ENCODE data around the gene SP8.
"Not testable (repeated sequence)": the region's sequence is repeated elsewhere in the genome, so short reads cannot be mapped to it uniquely, and the experiment has no call there.

SP8 gene

DNA sequence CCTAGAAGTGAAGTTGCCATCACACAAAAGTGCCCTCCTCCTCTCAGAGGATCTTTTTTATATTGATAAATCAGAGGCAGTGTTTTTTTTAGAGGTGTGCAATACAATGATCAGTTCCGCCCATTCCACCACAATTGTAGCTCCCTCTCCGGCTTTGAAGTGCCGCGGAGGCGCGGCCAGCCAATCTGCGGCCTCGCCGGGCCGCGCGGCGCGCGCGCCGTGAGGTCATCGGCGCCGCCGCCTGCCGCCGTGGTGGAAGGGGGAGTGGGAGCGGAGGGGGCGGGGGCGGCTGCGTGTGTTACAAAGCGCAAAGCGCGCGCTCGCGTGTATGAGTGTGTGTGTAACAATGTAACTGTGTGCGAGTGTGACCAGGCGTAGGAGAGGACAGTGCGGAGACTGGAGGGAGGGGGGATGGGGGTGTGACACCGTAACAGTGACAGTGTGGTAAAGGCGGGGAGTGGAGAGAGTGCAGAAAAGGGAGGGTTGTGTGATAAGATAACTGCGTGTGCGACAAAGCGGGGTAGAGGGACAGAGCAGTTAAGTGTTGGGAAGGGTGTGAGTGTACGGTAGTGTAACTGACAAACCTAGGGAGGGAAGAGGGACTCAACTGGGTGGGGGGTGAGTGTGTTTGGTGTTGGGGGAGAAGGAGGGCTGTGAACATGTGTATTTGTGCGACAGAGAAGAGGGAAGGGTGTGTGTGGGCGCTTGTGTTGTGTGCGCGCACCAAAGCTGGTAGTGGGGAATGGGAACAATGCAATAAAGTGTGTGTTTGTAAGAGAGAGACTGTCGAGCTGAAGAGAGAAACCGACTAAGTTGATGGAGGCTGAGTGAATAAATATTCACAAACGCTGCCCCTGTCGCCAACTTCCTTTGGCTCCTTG lies at the start of gene SP8:
SP8 (minus strand) TSS at position 108 of the 881 bp plus-strand sequence; CDS start at position 20, 88 bp downstream.
- DNase-seq = no peak

DNA sequence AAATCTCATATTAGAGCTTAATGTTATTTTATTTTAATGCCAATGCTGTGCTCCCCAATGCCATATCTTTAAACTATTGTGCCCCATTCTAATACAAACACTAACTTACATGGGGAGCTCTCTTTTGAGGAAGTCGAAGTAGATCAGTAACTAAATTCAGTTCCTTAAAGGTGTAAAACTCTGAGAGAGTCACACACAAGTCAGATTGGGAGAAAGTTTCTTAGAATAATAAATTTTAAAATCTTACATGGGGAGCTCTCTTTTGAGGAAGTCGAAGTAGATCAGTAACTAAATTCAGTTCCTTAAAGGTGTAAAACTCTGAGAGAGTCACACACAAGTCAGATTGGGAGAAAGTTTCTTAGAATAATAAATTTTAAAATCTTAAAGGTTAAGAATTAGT lies 49.7 kb upstream of the SP8 start:
- not testable (repeated sequence) for DNase-seq

DNA sequence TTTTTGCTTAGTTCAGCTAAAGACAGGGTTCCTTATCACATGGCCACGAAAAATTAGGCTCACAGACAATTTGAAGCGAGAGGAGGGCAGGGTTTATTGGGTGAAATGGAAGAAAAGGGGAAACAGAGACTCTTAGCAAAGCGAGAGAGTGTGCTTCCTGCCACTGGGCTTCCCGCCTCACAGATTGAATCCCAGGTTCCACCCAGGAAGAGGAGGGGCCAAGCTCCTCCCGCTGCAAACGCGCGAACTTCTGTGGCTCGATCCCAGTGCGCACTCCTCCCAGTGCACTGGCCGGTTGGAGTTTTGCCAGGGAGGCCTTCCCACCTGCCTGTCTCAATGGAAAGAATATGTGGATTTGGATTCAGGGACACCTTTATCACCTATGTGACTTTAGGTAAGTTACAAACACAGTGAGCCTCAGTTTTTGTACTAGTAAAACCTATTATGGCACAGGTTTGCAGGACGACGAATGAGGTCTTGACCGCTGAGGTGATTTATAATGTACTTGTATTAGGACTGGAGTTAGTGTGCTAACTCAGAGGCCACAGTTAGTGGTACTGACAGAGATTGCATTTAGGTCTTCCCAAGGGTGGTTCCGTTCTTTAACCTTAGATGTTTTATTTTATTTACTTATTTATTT lies 48.5 kb upstream of the SP8 start:
- no peak for DNase-seq

DNA sequence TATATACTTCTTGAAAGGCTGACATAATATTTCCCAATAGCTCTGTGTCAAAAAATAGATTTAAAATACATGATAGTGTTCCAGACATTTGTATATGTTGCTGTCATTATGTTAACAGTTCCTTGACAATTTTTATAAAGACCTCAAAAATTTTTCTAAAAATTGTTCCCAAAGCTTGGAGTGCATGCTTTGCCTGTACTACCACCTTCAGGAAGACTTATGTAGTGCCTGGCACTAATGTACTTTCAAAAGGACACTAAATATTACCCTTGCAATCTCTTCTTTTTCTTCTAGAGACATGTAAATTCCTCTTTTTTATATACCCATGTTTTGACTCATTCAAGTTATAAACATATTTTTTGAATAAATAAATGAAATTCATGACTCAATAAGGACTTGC lies 48.0 kb upstream of the SP8 start:
- no peak for DNase-seq

DNA sequence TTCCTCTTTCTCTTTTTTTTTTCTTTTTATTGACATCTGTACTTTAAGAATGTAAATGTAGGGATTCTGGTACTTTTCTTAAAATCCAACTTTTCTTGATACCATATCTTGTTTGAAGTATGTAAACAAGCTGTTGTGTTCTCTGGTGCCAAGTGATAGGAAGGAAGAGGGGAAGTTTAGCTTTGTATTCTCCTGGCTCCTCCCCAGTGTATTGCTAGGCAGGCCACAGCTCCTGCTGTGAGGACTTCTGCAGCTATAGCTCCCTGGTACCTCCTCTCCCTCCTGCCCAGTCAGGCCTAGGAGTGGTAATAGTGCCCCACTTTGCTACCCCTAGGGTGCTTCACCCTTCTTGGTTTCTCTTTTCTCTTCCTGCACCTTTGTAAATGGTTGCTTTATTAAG lies 45.3 kb upstream of the SP8 start:
- DNase-seq = no peak

DNA sequence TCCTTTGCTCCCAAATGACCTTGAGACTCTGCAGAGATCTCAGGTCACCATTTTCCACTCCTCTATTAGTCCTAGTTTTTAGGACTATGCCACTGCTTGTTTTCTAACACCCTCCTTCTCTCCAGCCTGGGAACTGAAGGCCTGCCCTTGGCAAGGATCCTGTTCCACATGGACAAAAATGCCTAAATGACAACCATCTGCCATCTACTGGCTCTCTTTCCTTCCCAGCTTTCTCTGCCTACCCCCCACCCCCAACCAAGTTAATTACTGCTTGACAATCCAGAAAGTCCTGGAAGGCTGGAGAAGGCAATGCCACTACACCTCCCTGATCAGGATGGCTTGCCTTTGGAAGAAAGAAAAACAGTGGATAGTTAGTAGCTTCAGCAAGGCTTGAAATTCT lies 44.8 kb upstream of the SP8 start:
- DNase-seq = no peak

DNA sequence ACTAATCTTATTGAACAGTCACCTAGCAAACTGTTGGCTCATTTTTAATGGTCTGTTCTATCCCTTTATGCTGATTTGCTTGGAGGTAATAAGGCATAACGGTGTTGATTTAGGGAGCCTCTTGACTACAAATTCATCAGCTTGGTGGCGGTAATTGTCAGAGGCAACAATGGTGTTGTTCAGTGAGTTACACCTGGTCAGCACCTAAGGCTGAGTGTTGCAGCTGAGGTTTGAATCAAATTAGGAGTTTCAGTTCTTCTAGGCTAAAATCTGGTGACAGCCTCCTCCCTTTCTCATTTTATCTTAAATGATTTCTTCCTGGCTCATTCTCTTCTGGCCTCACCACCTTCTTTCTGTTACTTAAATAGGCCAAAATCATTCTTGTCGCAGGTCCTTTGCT lies 42.3 kb upstream of the SP8 start:
- no peak for DNase-seq

DNA sequence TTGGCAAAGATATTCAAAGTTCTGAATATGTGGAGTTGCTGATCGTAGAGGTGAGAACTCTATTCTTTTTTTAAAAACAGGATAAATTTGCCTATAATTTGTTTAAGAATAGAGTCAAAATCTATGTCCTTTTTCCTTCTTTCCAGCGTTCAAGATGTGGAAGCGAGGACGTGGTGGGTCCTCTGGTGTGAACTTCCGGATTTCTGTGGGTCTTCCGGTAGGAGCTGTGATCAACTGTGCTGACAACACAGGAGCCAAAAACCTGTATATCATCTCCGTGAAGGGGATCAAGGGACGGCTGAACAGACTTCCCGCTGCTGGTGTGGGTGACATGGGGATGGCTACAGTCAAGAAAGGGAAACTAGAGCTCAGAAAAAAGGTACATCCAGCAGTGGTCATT lies 40.5 kb upstream of the SP8 start:
- no peak for DNase-seq

DNA sequence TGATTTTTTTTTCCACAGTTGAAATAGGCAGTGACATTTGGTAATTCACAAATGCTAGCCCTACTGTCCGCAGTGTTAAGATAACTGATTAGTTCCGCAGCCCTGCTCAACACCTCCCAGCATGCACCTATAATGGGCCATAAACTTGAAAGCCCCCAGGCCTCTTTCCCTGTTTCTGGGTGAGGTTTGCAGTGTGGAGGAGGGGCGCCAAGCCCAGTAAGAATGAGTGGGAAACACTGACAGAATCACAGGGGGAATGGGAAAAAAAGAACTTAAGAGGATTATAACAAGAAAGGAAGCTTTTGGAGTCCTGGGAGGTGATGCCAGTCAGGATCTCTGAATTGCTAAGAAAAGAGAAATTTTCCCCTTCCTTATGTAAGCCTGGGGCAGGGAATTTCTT lies 39.6 kb upstream of the SP8 start:
- DNase-seq = no peak

DNA sequence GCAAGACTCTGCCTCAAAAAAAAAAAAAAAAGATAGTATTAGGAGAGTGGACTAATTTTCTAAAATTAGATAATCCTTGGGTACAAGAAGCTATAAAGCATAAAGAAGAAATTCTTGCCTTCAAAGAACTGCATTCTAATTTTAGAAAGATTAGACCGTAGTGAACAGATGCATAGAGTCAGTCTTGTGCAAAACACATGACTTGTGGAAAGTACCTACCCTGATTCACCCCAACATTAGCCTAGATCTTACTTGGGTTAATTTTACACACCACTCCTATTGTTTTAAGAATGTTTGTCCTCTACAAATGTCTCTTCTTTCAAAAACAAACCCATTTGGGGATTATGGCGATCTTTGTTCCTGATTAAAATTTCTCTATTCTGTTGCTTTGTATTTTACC lies 38.9 kb upstream of the SP8 start:
- no peak for DNase-seq

DNA sequence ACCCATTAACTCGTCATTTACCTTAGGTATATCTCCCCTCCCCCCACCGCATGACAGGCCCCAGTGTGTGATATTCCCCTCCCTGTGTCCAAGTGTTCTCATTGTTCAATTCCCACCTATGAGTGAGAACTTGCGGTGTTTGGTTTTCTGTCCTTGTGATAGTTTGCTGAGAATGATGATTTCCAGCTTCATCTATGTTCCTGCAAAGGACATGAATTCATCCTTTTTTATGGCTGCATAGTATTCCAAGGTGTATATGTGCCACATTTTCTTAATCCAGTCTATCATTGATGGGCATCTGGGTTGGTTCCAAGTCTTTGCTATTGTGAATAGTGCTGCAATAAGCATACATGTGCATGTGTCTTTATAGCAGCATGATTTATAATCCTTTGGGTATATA lies 34.7 kb upstream of the SP8 start:
- not testable (repeated sequence) for DNase-seq

DNA sequence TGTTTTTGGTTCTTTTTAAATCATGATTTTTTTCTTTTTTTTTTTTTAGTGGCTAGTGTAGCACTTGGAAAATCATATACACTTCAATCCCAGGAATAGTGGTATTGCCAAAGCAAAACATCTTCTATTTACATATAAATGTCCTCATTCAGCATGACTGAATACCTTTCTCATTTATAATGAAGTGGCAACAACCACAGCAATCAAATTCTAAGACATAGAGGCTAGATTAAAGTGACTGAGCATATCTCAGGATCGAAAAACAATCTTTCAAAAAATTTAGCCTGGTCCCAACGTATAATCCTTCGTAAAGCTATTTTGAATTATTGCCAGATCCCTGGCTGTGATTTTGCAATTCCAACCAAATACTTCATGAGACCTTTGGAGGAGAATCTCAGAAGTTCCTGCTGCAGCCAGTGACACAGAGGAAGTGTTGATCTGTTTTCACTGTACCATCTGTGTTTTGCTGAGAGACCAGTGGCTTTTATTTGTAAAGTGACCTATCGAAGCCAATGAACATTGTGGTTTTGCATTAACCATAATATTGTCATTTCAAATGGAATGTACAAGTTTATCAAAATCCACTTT lies 29.8 kb upstream of the SP8 start:
- DNase-seq = no peak

DNA sequence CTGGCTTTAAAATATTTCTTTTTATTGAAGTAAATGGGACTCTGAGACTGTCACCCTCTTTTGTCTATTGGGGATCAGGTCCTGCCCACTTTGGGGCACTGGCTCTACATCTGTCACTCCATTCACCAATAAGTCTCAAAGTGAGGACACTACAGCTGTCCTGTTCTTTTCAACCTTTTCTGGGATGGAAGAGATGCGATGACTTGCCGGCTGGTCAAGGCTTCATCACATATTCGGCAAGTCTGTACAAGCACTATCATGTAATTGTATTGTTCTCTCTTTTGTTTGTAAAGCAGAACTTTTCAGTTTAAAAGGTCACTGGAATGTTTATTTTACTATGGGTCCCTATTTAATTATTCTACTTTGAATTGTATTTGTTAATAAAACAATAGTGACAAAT lies 17.7 kb upstream of the SP8 start:
- no peak for DNase-seq

DNA sequence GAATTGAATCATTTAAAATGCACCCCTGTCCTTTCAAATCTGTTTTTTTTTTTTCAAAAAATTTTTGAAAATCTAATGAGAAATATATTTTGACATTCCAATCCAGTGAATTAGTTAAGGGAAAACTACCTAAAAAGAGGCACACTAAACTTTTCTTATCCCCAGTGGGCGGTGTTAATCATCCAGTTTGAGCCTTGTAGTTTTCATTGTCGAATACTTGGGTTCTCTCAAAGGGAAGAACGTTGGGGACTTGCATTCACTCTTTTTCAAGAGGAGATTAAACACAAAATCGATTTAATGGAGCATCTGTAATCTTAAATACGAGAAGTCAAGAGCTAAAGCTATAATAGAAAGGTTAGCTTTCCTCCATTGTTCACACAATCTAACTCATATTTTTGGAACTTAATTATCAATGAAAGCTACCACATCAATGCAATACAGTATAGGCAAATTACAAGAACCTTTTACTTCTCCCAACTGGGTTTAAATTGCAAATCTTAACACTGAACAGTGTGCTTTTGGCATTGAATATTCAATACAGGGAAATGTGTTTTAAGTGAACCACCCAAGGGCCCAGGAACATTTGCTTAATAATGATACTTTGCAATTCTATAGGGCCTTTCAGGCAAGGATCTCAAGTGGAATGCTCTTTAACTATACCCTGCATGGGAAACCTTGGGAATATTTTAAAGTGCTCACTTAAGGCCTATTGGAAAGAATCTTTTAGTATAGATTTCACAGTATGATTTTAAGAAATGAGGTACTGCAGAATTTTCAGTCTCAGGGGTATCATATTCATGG lies 13.1 kb upstream of the SP8 start:
- no peak for DNase-seq

DNA sequence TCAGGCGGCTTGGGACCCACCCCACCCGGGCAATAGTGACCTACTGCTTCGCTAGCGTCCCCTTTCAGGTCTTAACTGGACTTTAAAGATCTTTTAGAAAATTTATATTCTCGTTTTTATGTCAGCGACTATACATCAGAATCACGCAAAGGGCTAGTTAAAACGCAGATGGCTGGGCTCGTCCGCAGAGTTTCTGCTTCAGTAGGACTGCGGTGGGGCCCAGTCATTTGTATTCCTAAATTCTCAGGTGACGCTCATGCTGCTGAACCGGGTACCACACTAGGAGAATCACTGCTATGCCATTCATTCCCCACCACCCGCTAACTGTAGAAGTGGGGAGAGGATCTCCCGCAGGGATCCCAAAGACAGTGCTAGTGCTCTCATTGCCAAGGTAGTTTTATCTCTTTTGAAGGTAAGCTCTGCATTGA lies 12.0 kb upstream of the SP8 start:
- DNase-seq = no peak

DNA sequence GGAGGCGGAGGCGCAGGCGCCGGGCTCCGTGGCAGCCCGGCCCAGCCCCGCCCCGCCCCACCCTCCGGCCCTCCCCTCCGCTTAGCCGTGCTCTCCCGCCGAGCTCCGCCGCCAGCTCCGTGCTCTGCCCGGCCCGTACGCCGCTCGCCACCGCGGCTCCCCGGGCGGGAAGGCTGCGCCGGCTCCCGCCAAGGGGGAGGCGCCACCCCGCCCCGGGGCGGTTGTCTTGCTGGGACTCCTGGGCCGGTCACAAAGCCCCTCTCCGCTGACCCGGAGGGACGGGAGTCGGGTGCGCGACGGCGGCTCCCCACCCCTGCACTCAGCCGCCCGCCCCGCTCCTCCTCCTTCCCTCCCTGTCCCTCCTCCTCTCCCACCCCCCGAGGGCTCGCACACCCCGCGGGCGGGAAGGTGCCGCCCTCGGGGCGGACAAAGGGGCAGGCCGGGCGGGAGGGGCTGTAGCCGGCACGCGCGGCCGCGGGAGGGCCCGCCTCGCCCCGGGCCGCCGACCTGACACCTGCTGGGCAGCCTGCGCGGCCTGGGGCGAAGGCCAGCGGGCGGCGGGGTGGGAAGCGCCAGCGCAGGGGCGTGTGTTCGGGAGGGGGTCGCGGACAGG lies 11.5 kb upstream of the SP8 start:
- no peak for DNase-seq

DNA sequence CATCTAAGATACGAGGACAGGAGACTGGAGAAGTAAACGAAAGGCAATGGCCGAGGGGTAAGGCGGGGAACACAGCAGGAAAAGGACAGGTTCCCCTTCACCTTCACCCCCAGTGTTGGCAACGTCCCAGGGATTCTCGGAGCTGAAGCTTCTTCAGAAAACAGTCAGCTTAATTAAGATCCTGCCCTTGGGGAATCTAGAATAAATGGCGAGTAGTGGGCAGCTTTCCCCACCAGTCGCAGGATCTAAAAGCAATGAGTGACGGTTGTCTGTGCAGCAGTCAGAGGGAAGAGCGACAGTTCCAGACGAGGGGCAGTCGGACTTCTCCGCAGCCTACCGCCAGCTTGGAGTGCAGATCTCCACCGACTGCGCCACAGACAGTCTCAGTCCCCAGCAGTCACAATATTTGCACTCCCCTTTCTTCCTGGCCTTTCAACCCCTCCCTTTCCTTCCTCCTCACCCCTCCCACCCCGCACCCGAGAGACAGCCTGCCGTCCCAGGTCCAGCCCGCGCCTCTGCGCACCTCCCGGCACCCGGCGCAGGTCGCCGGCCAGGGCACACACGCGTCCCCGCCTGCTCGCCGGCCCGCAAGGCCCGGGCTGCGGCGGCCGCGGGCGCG lies 10.9 kb upstream of the SP8 start:
- no peak for DNase-seq

DNA sequence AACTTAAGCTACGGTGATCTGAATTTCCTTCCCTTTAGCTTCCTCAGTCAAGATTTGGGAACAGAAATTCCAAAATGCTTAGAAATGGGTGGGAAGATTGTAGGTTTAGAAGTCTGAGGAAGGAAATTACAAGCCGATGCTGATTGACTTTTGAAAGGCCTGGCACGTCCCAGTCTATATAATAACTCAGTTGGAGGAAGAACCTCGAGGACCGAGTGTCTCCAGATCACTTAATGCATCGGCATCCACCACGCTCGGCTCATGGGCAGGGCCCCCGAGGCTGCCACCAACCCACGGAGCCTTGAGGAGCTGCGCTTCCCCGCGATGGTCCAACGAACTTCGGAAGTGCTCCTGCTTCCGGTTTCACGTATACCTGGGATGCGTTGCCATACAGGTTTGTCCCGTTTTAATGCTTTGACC lies 10.4 kb upstream of the SP8 start:
- no peak for DNase-seq

DNA sequence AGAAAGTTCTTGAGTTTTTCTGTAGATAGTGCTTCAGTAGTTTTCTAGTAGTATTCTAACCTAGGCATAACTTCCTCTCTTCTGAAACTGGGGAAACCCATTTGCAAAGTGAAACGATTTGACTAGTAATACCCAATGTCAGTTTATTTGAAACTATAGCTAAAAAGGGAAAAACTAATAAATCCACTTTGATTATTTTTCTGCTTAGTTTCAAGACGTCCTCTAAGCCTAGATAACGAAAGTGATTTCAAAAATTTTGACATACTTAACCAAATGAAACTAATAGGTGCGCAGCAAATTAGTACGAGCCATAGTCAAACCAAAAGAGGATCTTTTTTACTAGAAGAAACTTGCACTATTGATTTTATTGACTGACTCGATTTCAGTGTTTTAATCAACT lies 9.8 kb upstream of the SP8 start:
- DNase-seq = no peak

DNA sequence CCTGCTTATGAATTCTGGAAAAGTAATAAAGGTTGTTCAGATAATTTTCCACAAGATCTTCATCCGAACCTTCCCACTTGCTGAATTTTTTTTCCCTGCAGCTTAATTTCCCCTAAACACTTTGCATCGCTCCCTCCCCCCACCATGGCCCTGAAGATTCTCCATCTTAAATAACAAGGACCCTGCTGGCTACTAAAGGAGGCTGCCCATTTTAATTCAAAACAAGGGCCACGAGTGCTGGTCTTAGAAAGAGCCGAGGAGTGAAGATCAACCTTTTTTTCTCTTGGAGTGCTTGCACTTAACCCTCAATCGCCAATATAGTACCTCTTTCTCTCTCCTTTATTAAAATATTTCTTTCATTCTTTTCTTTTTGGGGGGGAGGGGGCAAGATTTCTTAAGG lies 9.2 kb upstream of the SP8 start:
- DNase-seq = no peak

DNA sequence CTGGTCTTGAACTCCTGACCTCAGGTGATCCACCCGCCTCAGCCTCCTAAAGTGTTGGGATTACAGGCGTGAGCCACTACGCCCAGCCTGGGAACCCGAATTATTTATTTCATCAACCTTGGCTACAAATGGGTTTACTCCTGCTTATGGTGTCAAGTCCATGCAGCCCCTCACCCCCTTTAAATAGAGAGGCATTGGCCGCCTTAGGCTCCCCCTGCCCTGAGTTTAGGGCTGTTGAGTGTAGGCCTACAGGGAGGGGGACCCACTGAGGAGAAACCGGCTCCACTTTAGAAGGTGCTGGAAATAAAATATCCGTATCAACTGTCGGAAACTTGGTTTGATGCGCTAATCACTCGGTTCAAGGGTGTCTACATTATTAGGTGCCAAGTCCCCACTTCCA lies 8.7 kb upstream of the SP8 start:
- DNase-seq = no peak

DNA sequence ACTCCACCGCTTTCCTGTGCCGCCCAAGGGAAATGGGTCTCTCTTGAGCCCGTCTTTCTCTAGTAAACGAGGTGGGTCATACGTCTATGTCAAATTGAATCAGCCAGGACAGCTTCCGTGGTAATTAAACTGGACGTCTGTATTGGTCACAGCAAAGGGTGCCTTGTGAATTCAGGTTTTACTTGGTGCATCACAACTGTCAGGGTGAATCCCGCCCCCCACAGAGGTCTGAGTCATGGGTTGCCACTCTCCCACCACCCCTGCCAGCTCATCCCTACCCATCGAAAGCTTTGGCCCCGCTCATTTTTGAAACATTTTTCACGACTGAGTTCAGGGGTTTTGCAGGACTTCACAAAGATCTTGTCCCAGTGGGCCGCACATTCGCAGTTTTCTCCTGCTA lies 8.0 kb upstream of the SP8 start:
- DNase-seq = no peak
